Astrocyte (in vitro differentiated cells and primary cell): Measurements from ENCODE around the gene PHC3. TPM values are rescaled to one million over a fixed set of nuclear protein-coding genes. Genes with fewer than 3 reads are reported as not detected.

Experiments
- DNase-seq: peaks from one replicate; pipeline ENCODE4 v3.0.0-alpha.2; 2010; ENCODE audit warnings: low read depth
- FAIRE-seq: peaks from 2 replicates; lab custom pipeline; 2011; peaks lifted over from hg19 to GRCh38; lab: Jason Lieb, UNC
- H2AFZ ChIP-seq: 2 replicates; pipeline ENCODE4 v1.6.0; 2012; ENCODE audit warnings: low read depth, low read length, inconsistent platforms
- H3K27ac ChIP-seq: 2 replicates; pipeline ENCODE4 v1.5.1; 2011; ENCODE audit warnings: low read depth, low read length, inconsistent platforms
- H3K27me3 ChIP-seq: 2 replicates; pipeline ENCODE4 v1.6.0; 2011; ENCODE audit warnings: low read length, inconsistent platforms; ENCODE audit not compliant: insufficient read depth
- H3K36me3 ChIP-seq: 2 replicates; pipeline ENCODE4 v1.5.1; 2011; ENCODE audit warnings: low read length, inconsistent platforms; ENCODE audit not compliant: insufficient read depth
- H3K4me1 ChIP-seq: 2 replicates; pipeline ENCODE4 v1.5.1; 2011; ENCODE audit warnings: low read length, inconsistent platforms; ENCODE audit not compliant: insufficient read depth
- H3K4me2 ChIP-seq: 2 replicates; pipeline ENCODE4 v1.6.0; 2012; ENCODE audit warnings: low read length, inconsistent platforms
- H3K4me3 ChIP-seq: 2 replicates; pipeline ENCODE4 v1.5.1; 2011; ENCODE audit warnings: low read depth, mild to moderate bottlenecking, low read length, inconsistent platforms; ENCODE audit not compliant: insufficient read depth
- H3K79me2 ChIP-seq: 2 replicates; pipeline ENCODE4 v1.6.0; 2012; ENCODE audit warnings: mild to moderate bottlenecking, low read length, inconsistent platforms; ENCODE audit not compliant: insufficient read depth
- H3K9ac ChIP-seq: 2 replicates; pipeline ENCODE4 v1.6.0; 2012; ENCODE audit warnings: mild to moderate bottlenecking, low read length, inconsistent platforms
- H3K9me3 ChIP-seq: 2 replicates; pipeline ENCODE4 v1.5.1; 2012; ENCODE audit warnings: low read depth, mild to moderate bottlenecking, low read length, inconsistent platforms; ENCODE audit not compliant: insufficient read depth
- H4K20me1 ChIP-seq: 2 replicates; pipeline ENCODE4 v1.6.0; 2012; ENCODE audit warnings: low read length, inconsistent platforms; ENCODE audit not compliant: insufficient read depth
- H3K27ac Mint-ChIP-seq: one replicate; pipeline ENCODE4 v1.8.0; 2021; ENCODE audit warnings: mild to moderate bottlenecking, mixed read lengths; ENCODE audit not compliant: unreplicated experiment
- H3K27me3 Mint-ChIP-seq: one replicate; pipeline ENCODE4 v1.8.0; 2021; ENCODE audit warnings: low read depth, mixed read lengths; ENCODE audit not compliant: unreplicated experiment
- H3K36me3 Mint-ChIP-seq: one replicate; pipeline ENCODE4 v1.8.0; 2021; ENCODE audit warnings: low read depth, mixed read lengths; ENCODE audit not compliant: unreplicated experiment
- H3K4me1 Mint-ChIP-seq: one replicate; pipeline ENCODE4 v1.8.0; 2021; ENCODE audit warnings: low read depth, mixed read lengths; ENCODE audit not compliant: unreplicated experiment
- H3K4me3 Mint-ChIP-seq: one replicate; pipeline ENCODE4 v1.8.0; 2021; ENCODE audit warnings: mild to moderate bottlenecking, moderate library complexity, mixed read lengths; ENCODE audit not compliant: unreplicated experiment
- H3K9me3 Mint-ChIP-seq: one replicate; pipeline ENCODE4 v1.8.0; 2021; ENCODE audit warnings: mild to moderate bottlenecking, mixed read lengths; ENCODE audit not compliant: unreplicated experiment
- CTCF ChIP-seq: IDR thresholded peaks from 2 replicates; pipeline ENCODE4 v1.5.1; 2011; ENCODE audit warnings: low read depth, mild to moderate bottlenecking, inconsistent platforms, low read length, moderate library complexity; ENCODE audit not compliant: insufficient read depth
- EZH2 ChIP-seq: IDR thresholded peaks from 2 replicates; pipeline ENCODE4 v1.6.1; 2012; ENCODE audit warnings: mild to moderate bottlenecking, low read length, inconsistent platforms; ENCODE audit not compliant: insufficient read depth
- total RNA-seq: library from RNA; stranded (reverse); gene quantifications from 2 replicates; pipeline ENCODE4 v1.2.1, GENCODE V29; 2021

PHC3 gene
- total RNA-seq, 1 donor from 2014 or later = 40.8 TPM

- no peak overlapping the region for H3K27ac ChIP-seq
- H3K36me3 Mint-ChIP-seq = no peaks in the 10 kb centered on the region
- no peak for DNase-seq
- H3K27ac Mint-ChIP-seq = no peak overlapping the region
- H3K36me3 ChIP-seq = no peaks in the 10 kb centered on the region
- no peaks in the 10 kb centered on the region for H3K79me2 ChIP-seq
- H4K20me1 ChIP-seq = no peaks in the 10 kb centered on the region
- peaks cover 8% of the 10 kb centered on the region for H3K4me1 ChIP-seq
- H3K9me3 Mint-ChIP-seq = no peaks in the 10 kb centered on the region
- FAIRE-seq = no peak
- no peak for TF ChIP-seq CTCF
- H3K27me3 ChIP-seq = no peaks in the 10 kb centered on the region
- no peaks in the 10 kb centered on the region for H3K9me3 ChIP-seq
- no peak overlapping the region for H3K4me2 ChIP-seq
- no peak overlapping the region for H2AFZ ChIP-seq
- H3K4me1 Mint-ChIP-seq = peaks cover 4% of the 10 kb centered on the region
- no peak overlapping the region for H3K4me3 ChIP-seq
- no peak overlapping the region for H3K4me3 Mint-ChIP-seq
- H3K9ac ChIP-seq = no peak overlapping the region
- H3K27me3 Mint-ChIP-seq = no peaks in the 10 kb centered on the region
Measured at GRCh38 chr3:170050753-170051152, 130.8 kb downstream of the PHC3 start.

DNA sequence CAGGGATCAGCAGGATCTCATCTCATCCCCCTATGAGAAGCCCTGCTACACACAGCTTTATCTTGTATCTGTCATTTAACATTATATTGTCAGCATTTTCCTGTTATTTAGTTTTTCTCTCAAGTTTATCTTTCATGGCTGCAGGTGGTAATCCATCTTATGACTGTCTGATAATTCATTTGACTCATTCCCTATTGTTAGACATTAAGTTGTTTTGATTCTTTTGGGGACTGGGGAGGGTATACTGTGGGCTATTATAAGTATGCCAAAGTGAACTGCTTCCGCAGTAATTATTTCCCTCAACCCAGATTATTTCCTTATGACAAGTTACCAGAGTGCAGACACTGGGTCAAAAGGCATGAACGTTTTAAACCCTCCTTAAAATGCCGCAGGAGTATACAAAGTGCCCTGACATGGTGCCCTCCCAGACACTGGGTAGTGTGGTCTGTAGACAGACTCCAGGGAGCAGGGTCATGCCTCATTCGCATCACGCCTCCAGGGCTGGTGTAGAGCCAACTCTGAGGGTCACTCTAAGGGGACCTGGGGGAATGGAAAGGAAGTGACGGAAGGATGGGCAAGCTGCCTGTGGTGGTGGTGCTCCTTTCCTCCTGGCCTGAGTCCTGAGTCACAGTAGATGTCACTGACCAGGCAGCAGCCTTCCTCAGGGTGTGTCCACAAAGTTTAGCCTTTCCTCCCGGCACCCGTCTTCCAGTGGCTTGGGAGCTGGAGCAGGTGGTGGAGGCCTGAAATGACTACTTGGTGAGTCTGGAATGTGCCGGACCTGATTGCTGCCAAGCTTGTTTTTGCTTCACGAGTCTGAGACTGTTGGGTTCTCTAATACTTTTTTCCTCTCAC, 132.2 kb downstream of the PHC3 start:
- no peaks in the 10 kb centered on the region for H3K36me3 Mint-ChIP-seq
- no peaks in the 10 kb centered on the region for H3K36me3 ChIP-seq
- H3K27me3 Mint-ChIP-seq = no peaks in the 10 kb centered on the region
- FAIRE-seq (no peak), DNase-seq (peak; percentile 59)
- H3K4me3 Mint-ChIP-seq = no peak overlapping the region
- H3K79me2 ChIP-seq = no peaks in the 10 kb centered on the region
- H3K4me3 ChIP-seq = no peak overlapping the region
- H3K4me1 Mint-ChIP-seq = no peaks in the 10 kb centered on the region
- no peak for TF ChIP-seq EZH2
- TF ChIP-seq CTCF = no peak
- no peaks in the 10 kb centered on the region for H3K9me3 ChIP-seq
- no peak overlapping the region for H2AFZ ChIP-seq
- H3K27ac ChIP-seq = no peak overlapping the region
- H3K9ac ChIP-seq = no peak overlapping the region
- no peaks in the 10 kb centered on the region for H3K9me3 Mint-ChIP-seq
- H3K4me1 ChIP-seq = peaks cover 8% of the 10 kb centered on the region
- H3K27ac Mint-ChIP-seq = no peak overlapping the region
- H3K4me2 ChIP-seq = peak overlapping the region; percentile 16
- no peaks in the 10 kb centered on the region for H4K20me1 ChIP-seq
- no peaks in the 10 kb centered on the region for H3K27me3 ChIP-seq

DNA sequence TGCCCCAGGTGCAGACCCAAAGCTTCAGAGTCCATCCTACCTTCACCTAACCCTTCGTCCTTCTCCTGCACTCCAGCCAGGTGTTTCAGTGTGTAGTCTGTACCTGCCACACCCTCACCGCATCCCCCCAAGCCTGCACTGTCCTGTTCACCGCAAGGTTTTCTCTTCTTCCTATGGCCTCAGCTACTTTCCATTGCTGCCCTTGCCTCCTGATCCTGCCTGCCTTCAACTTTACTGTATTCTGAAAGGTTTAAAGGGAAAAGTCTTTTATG, 134.5 kb downstream of the PHC3 start:
- H3K4me1 Mint-ChIP-seq = no peaks in the 10 kb centered on the region
- Histone ChIP-seq H3K9me3 (no peaks in the 10 kb centered on the region), H3K4me2 (no peak overlapping the region), H3K79me2 (no peaks in the 10 kb centered on the region), H3K27me3 (no peaks in the 10 kb centered on the region), H3K36me3 (no peaks in the 10 kb centered on the region), H3K27ac (no peak overlapping the region), H3K9ac (no peak overlapping the region), H3K4me1 (peaks cover 8% of the 10 kb centered on the region), H4K20me1 (no peaks in the 10 kb centered on the region), H3K4me3 (no peak overlapping the region), H2AFZ (no peak overlapping the region)
- H3K9me3 Mint-ChIP-seq = no peaks in the 10 kb centered on the region
- FAIRE-seq (no peak), DNase-seq (no peak)
- no peak overlapping the region for H3K4me3 Mint-ChIP-seq
- no peak overlapping the region for H3K27ac Mint-ChIP-seq
- no peaks in the 10 kb centered on the region for H3K36me3 Mint-ChIP-seq
- H3K27me3 Mint-ChIP-seq = peaks cover 3% of the 10 kb centered on the region
- TF ChIP-seq EZH2 = no peak
- no peak for TF ChIP-seq CTCF
